GM12878 (cell line): Measurements from ENCODE around the gene VEGFB. TPM values are rescaled to one million over a fixed set of nuclear protein-coding genes. Genes with fewer than 3 reads are reported as not detected.
A peak's percentile ranks its signal among the peaks of the same experiment; 100 is the strongest.

Experiments
- ATAC-seq: fragments of 200-7000 bp; cut with Tn5 transposase; 3 replicates; pipeline ENCODE4 v1.9.1; 2020; ENCODE audit warnings: mild to moderate bottlenecking, moderate library complexity
- BruUV-seq: library from RNA; stranded (reverse); fragments of 400-500 nt; replicated peaks from 2 replicates; lab custom pipeline; 2021; lab: Mats Ljungman, UMichigan
- CTCF ChIA-PET: fragments of 300-600 bp; sonication (Branson Sonifier 250); formaldehyde crosslinking; extraction: SDS; loops from one replicate; lab custom pipeline; 2021; ENCODE audit warnings: inconsistent platforms; lab: Yijun Ruan, JAX
- POLR2A ChIA-PET: fragments of 350-600 bp; formaldehyde crosslinking; extraction: SDS; loops from one replicate; lab custom pipeline; 2021; ENCODE audit warnings: inconsistent platforms; lab: Charles Lee
- RAD21 ChIA-PET: fragments of 300-600 bp; sonication (Branson Sonifier 250); formaldehyde crosslinking; loops from one replicate; lab custom pipeline; 2023; ENCODE audit warnings: antibody characterized with exemption; ENCODE audit not compliant: unreplicated experiment; lab: Charles Lee
- SMC1A ChIA-PET: fragments of 300-600 bp; sonication (Branson Sonifier 250); formaldehyde crosslinking; loops from one replicate; lab custom pipeline; 2023; ENCODE audit not compliant: unreplicated experiment, uncharacterized antibody; lab: Charles Lee
- DNase-seq: peaks from one replicate; pipeline ENCODE4 v3.0.0-alpha.2; 2011; ENCODE audit warnings: low read depth, low spot score
- FAIRE-seq: peaks from 3 replicates; lab custom pipeline; 2011; peaks lifted over from hg19 to GRCh38; lab: Jason Lieb, UNC
- H2AFZ ChIP-seq: 2 replicates; pipeline ENCODE4 v1.6.0; 2011; ENCODE audit warnings: low read depth, low read length, control low read depth; ENCODE audit not compliant: control insufficient read depth
- H3K27ac ChIP-seq: 2 replicates; pipeline ENCODE4 v1.5.1; 2011; ENCODE audit warnings: control low read depth; ENCODE audit not compliant: control insufficient read depth, insufficient read depth
- H3K27me3 ChIP-seq, 2 experiments: replicated peaks in 1 of 2; 2 replicates each; pipeline versions ENCODE4 v1.6.0 to v1.6.1; 2011; ENCODE audit warnings: low read length in 1 of 2; ENCODE audit not compliant: control insufficient read depth in 2 of 2, insufficient read depth in 2 of 2
- H3K36me3 ChIP-seq, 2 experiments: 2 replicates each; pipeline ENCODE4 v1.5.1; 2011; ENCODE audit warnings: low read length in 1 of 2; ENCODE audit not compliant: control insufficient read depth in 2 of 2, insufficient read depth in 2 of 2
- H3K4me1 ChIP-seq: 2 replicates; pipeline ENCODE4 v1.6.1; 2011; ENCODE audit warnings: mild to moderate bottlenecking, low read length, moderate library complexity, mixed read lengths; ENCODE audit not compliant: control insufficient read depth, insufficient read depth
- H3K4me2 ChIP-seq: 2 replicates; pipeline ENCODE4 v1.6.0; 2011; ENCODE audit warnings: control low read depth; ENCODE audit not compliant: control insufficient read depth, insufficient read depth
- H3K4me3 ChIP-seq: fragments of 200-600 bp; sonication (generic); 2 replicates; pipeline ENCODE4 v1.5.1; 2016
- H3K79me2 ChIP-seq: 2 replicates; pipeline ENCODE4 v1.6.0; 2011; ENCODE audit warnings: low read length; ENCODE audit not compliant: control insufficient read depth, insufficient read depth
- H3K9ac ChIP-seq: 2 replicates; pipeline ENCODE4 v1.8.0; 2011; ENCODE audit warnings: low read length, control low read depth, mixed read lengths; ENCODE audit not compliant: control insufficient read depth, insufficient read depth
- H3K9me3 ChIP-seq: replicated peaks from 3 replicates; pipeline ENCODE4 v1.5.1; 2011; ENCODE audit warnings: mild to moderate bottlenecking, low read length; ENCODE audit not compliant: control insufficient read depth, insufficient read depth
- H4K20me1 ChIP-seq: 2 replicates; pipeline ENCODE4 v1.6.0; 2011; ENCODE audit not compliant: control insufficient read depth, insufficient read depth
- ASH2L ChIP-seq: fragments of 300-600, 200-600 bp; sonication (generic); IDR thresholded peaks from 2 replicates; pipeline ENCODE4 v1.6.1; 2017; ENCODE audit warnings: low read depth, mild to moderate bottlenecking, borderline replicate concordance
- ATF2 ChIP-seq: IDR thresholded peaks from 2 replicates; pipeline ENCODE4 v1.6.1; 2012; ENCODE audit warnings: low read length, inconsistent platforms
- ATF7 ChIP-seq: fragments of 450-650 bp; IDR thresholded peaks from 2 replicates; pipeline ENCODE4 v1.6.1; 2016; ENCODE audit warnings: low read depth, mild to moderate bottlenecking
- CBX5 ChIP-seq: sonication (generic); IDR thresholded peaks from 2 replicates; pipeline ENCODE4 v1.6.1; 2016; ENCODE audit warnings: low read depth, moderate library complexity, mild to moderate bottlenecking, inconsistent platforms
- EP300 ChIP-seq, 2 experiments: fragments of 150-350 bp in 1 of 2; IDR thresholded peaks; 2 replicates each; pipeline ENCODE4 v1.6.1; 2011 to 2012; ENCODE audit warnings: low read depth in 2 of 2, low read length in 2 of 2, borderline replicate concordance in 1 of 2, improper control_type of control experiment in 1 of 2, inconsistent platforms in 1 of 2; ENCODE audit not compliant: control insufficient read depth in 1 of 2
- HDAC2 ChIP-seq: fragments of 200-600 bp; sonication (generic); IDR thresholded peaks from 2 replicates; pipeline ENCODE4 v1.6.1; 2017
- MEF2A ChIP-seq: IDR thresholded peaks from 2 replicates; pipeline ENCODE4 v1.6.1; 2011; ENCODE audit warnings: low read depth, mild to moderate bottlenecking, low read length, moderate library complexity; ENCODE audit not compliant: insufficient read depth
- NFYA ChIP-seq: IDR thresholded peaks from 2 replicates; pipeline ENCODE4 v1.6.1; 2011; ENCODE audit warnings: low read depth, mild to moderate bottlenecking, low read length, improper control_type of control experiment, borderline replicate concordance
- SRF ChIP-seq, 2 experiments: IDR thresholded peaks; 2 replicates each; pipeline ENCODE4 v1.6.1; 2011; ENCODE audit warnings: low read depth in 2 of 2, low read length in 2 of 2, mild to moderate bottlenecking in 1 of 2, moderate library complexity in 1 of 2
- STAT3 ChIP-seq: IDR thresholded peaks from 2 replicates; pipeline ENCODE4 v1.6.1; 2011; ENCODE audit warnings: low read depth, low read length, improper control_type of control experiment
- SUZ12 ChIP-seq: fragments of 200-600 bp; sonication (generic); IDR thresholded peaks from one replicate; pipeline ENCODE4 v1.6.1; 2018; ENCODE audit warnings: antibody characterized with exemption, mild to moderate bottlenecking; ENCODE audit not compliant: unreplicated experiment
- TBL1XR1 ChIP-seq: IDR thresholded peaks from 2 replicates; pipeline ENCODE4 v1.6.1; 2012; ENCODE audit warnings: low read depth, low read length, improper control_type of control experiment
- ZNF622 ChIP-seq: fragments of 450-650 bp; IDR thresholded peaks from 2 replicates; pipeline ENCODE4 v1.6.1; 2017; ENCODE audit warnings: mild to moderate bottlenecking, inconsistent platforms
- WGBS: methylation state at CpG from one replicate; pipeline ENCODE4 v1.1.6; 2016; ENCODE audit warnings: low lambda C conversion rate; ENCODE audit not compliant: insufficient replicate concordance, insufficient coverage; ENCODE audit errors: missing lambda C conversion rate; 5-methylcytosine and 5-hydroxymethylcytosine counted together
- in situ Hi-C: fragments of 300-500 bp; cut with MboI; formaldehyde crosslinking; loops from 9 replicates; pipeline ENCODE4 v1.14.3; 2018; ENCODE audit warnings: mixed read lengths
- intact Hi-C: fragments of 100-400 bp; cut with micrococcal nuclease; formaldehyde crosslinking; loops from one replicate; pipeline ENCODE4 v1.14.2; 2022; ENCODE audit not compliant: unreplicated experiment
- polyA plus RNA-seq, 11 experiments: library from polyadenylated mRNA; depleted of rRNA in 4 of 11; unstranded in 6 of 11; stranded (reverse) in 5 of 11; fragments of >200 nt; fragmentation: Nextera tagmentation in 4 of 11; fragmentation: Illumina TruSeq in 1 of 11; extraction: Ambion mirVana in 4 of 11; extraction: Trizol in 1 of 11; gene quantifications; 1 replicate in 1 of 11; 2 replicates in 10 of 11; pipeline versions ENCODE4 v1.2.1 to v1.2.3, GENCODE V29; 2011 to 2016; ENCODE audit warnings: inconsistent platforms in 2 of 11, missing spikeins in 2 of 11, low read depth in 1 of 11
- total RNA-seq, 4 experiments: library from RNA; depleted of rRNA in 3 of 4; stranded (reverse); fragments of >200 nt in 3 of 4; fragmentation: Illumina TruSeq in 1 of 4; extraction: Trizol in 1 of 4; gene quantifications; 2 replicates each; pipeline versions ENCODE4 v1.2.1 to v1.2.3, GENCODE V29; 2013 to 2021

VEGFB gene
- total and polyA plus RNA-seq, 10 of the 15 experiments (the other 5 are each of a cell fraction or from before 2014, with no cell fraction given) = 7.0 to 75.8 (median 20.3) TPM

GRCh38 chr11:64267207-64267945 lies 33.0 kb downstream of the VEGFB start:
- no peak overlapping the region for H3K27ac ChIP-seq
- RAD21 ChIA-PET = interaction anchor here (1.3 kb wide), 1 partner anchor 63 kb away, joined by 4 read pairs; no protein-coding TSS in a partner anchor
- no peak overlapping the region for H2AFZ ChIP-seq
- H3K9me3 ChIP-seq = no peaks in the 10 kb centered on the region
- DNase-seq (no peak), ATAC-seq (no peak), FAIRE-seq (no peak)
- TF ChIP-seq NFYA (no peak), SUZ12 (no peak), MEF2A (no peak), SRF (IDR thresholded peaks at IDR 0.05; ENCODE audit: low read depth in 2 of 2, low read length in 2 of 2) (no peak), ATF2 (no peak), TBL1XR1 (no peak), CBX5 (no peak), ZNF622 (no peak), STAT3 (no peak), EP300 (IDR thresholded peaks at IDR 0.05; ENCODE audit: borderline replicate concordance in 1 of 2, control insufficient read depth in 1 of 2, low read depth in 2 of 2, low read length in 2 of 2) (no peak), ATF7 (no peak), HDAC2 (no peak), ASH2L (no peak)
- H3K9ac ChIP-seq = no peak overlapping the region
- SMC1A ChIA-PET = interaction anchor here (0.7 to 1.3 kb wide), 2 partner anchors 41 to 63 kb away, joined by 3 read pairs; partner anchors contain the start of genes NUDT22 and TRPT1
- peaks cover 10% of the 10 kb centered on the region for H3K4me1 ChIP-seq
- intact Hi-C loops (no loop called here), in situ Hi-C loops (no loop called here)
- 93% methylated on average over 24 of the region's 27 CpGs for WGBS
- H3K4me3 ChIP-seq = no peak overlapping the region
- no peaks in the 10 kb centered on the region for H4K20me1 ChIP-seq
- CTCF ChIA-PET = interaction anchor here (3.8 to 5.7 kb wide), 3 partner anchors 16 to 62 kb away, joined by 23 to 147 read pairs (median 65); partner anchors contain the start of genes CATSPERZ, FERMT3 and PLCB3
- peak overlapping the region; percentile 100; the same call in 1 of the 2 replicates for H3K4me2 ChIP-seq
- no peaks in the 10 kb centered on the region for H3K27me3 ChIP-seq
- H3K36me3 ChIP-seq = no peaks in the 10 kb centered on the region; a peak in 2 of 4 replicates
- BruUV-seq = no TSS peak
- peaks cover 16% of the 10 kb centered on the region for H3K79me2 ChIP-seq
- POLR2A ChIA-PET = interaction anchor here (0.6 to 6.3 kb wide), 7 partner anchors 9 to 514 kb away, joined by 3 to 71 read pairs (median 5); partner anchors contain the start of genes CATSPERZ, ESRRA, FKBP2 and PPP1R14B
